ENCODE data around the gene NANOS3.

The NANOS3 gene

GRCh38 chr19:13923194-13923987, 46.5 kb downstream of the NANOS3 start:
- DNase-seq = no peak

DNA sequence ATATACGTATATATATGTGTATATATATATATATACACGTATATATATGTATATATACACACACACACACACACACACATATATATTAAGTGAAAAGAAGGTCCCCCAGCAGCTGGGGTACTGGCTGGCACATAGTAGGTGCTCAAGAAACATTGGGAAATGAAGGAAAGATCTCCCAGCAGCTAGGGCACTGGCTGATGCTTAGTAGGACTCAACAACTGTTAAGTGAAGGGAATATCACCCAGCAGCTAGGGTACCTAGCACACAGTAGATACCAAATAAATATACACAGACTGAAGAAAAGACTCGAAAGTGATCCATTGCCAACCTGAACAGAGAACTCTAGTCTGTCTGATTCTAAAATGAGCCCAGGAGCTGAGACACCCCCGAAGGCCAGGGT, 49.1 kb downstream of the NANOS3 start:
- DNase-seq = no peak

DNA sequence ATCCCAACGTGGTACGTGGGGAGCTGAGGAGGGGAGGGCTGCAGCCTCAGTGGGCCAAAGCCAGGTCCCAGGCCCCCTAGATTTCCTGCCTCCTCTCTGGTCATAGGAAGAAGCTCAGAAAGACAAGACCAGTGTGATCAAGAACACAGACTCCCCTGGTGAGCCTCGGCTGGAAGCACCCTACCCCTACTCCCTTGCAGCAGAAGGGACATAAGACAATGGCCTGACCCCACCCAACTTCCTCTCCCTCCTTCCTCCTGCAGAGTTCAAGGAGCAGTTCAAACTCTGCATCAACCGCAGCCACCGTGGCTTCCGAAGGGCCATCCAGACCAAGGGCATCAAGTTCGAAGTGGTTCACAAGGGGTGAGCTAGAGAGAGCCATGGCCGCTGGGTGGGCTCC, 49.8 kb downstream of the NANOS3 start:
- no peak for DNase-seq

DNA sequence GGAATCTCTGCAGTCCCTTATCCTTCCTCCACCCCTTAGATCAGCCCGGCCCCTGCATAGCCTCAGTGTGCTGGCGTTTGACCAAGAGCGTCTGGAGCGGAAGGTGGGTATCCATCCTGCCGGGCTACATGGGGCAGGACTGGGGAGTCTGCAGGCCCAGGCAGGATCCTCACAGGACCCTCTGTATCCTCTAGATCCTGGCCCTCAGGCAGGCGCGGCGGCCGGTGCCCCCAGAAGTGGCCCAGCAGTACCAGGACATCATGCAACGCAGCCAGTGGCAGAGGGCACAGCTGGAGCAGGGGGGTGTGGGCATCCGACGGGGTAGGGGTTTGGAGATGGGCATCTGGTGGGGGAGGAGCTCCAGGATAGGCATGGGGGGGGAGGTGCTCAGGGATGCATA, 52.4 kb downstream of the NANOS3 start:
- no peak for DNase-seq

- DNase-seq = no peak
Observed at GRCh38 chr19:13929956-13930355, 53.0 kb downstream of the NANOS3 start.
